NCI-H2171 (cell line): ENCODE data around the gene CLEC2A.
"Not testable (repeated sequence)": the region's sequence is repeated elsewhere in the genome, so short reads cannot be mapped to it uniquely, and the experiment has no call there.

ENCODE experiments used
- DNase-seq: peaks from one replicate; lab custom pipeline; 2025; lab: John Stamatoyannopoulos, UW

CLEC2A gene, protein sequence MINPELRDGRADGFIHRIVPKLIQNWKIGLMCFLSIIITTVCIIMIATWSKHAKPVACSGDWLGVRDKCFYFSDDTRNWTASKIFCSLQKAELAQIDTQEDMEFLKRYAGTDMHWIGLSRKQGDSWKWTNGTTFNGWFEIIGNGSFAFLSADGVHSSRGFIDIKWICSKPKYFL

DNA sequence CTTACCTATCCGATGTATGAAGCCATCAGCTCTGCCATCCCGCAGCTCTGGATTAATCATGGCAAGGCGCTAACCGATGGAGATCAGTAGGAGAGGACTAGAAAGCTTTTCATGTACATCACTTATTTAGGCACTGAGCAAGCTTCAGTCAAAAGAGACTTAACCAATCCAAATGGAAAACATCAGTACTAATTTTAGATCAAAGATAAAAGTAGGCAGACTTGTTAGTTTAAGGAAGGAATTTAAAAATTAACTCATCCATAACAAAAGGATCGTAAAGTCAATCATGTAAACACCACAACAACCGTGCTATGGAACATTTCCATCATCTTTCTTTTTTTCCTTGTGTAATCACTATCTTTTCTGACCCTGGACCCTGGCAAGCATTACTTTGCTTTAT, at the start of gene CLEC2A:
CLEC2A (minus strand) TSS at position 101 of the 400 bp plus-strand sequence; CDS start at position 60, 41 bp downstream.
- DNase-seq, result no peak

DNA sequence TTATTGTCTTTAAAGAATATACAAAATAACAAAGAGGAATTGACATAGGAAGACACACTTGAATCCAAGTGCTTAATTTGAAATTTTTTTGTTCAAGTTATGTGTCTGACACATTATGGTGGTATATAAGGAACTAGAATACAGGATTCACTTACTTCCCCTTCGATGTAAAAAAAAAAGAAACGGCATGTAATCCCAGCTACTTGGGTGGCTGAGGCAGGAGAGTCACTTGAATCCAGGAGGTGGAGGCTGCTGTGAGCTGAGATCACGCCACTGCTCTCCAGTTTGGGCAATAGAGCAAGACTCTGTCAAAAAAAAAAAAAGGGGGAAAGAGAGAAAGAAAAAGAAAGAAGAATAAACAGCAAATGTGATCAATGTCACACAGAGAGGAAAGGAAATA, 48.0 kb upstream of the CLEC2A start:
- no peak for DNase-seq

DNA sequence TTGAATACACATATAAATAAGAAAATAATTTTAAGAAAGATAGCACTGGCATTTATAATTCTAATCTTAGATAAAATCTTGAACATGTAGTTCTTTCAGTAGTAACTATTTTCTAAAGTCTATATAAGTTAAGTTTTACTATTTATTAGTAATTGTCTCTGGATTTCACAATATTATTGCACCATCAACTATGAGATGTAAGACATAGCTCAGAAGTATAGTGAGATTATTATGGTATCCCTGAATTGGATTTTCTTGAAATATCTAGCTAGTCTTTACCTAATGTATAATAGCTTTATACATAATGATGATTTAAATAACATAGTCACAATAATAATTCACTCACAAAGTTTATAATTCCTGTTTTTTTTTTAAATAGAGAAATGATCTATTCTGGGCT, 45.7 kb upstream of the CLEC2A start:
- DNase-seq, result no peak

- DNase-seq, result not testable (repeated sequence)
These were observed 44.5 kb upstream of the CLEC2A start for GRCh38 chr12:9976626-9977025.

- DNase-seq, result no peak
These were observed 43.4 kb upstream of the CLEC2A start for GRCh38 chr12:9975614-9976013.

DNA sequence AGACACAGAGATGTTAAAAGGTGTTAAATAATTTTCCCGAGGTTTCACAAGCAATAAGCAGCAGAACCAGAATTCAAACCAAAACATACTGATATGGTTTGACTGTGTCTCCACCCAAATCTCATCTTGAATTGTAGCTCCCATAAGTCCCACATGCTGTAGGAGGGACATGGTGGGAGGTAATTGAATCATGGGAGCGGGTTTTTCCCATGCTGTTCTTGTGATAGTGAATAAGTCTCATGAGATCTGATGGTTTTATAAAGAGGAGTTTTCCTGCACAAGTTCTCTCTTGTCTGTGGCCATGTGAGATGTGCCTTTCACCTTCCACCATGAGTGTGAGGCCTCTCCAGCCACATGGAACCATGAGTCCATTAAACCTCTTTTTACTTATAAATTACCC, 42.6 kb upstream of the CLEC2A start:
- not testable (repeated sequence) for DNase-seq

DNA sequence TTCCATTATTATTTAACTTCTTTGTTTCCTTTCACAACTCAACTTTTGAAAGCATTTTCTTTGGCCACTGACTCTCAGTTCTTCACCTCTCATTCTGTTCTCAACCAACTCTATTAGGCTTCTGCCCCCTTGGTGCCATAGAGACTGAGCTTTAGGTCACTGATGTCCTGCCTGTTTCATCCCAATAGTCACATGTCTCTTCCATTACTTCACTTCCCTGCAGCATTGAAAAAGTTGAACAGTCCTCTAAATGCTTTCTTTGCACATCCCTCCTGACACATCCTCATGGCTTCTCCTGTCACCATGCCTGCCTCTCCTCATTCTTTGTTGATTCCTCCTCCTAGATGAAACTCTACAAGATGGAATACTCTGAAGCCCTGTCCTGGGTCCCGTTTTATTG, 41.8 kb upstream of the CLEC2A start:
- no peak for DNase-seq

DNA sequence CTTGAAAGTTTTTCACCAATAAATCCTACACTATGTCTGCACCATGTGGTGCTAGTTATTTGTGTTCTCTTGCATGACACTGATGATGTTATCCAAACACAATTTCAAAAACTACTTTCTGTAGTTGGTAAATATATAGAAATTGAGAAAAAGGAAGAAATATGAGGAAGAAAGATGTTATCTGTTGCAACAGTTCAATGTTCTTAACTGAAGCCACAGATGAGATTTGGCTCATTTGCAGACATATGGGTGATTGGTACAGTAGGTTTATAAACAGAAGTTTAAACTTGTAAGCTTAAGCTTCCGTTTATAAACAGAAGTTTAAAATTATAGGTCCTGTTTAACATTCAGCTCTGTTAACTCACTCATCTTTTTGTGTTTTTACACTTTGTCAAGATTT, 39.0 kb upstream of the CLEC2A start, which contains the start of gene CLEC12A:
CLEC12A (plus strand) TSS at position 229 of the 400 bp plus-strand sequence. CDS start 188 bp downstream, outside the sequence.
- DNase-seq, result no peak

DNA sequence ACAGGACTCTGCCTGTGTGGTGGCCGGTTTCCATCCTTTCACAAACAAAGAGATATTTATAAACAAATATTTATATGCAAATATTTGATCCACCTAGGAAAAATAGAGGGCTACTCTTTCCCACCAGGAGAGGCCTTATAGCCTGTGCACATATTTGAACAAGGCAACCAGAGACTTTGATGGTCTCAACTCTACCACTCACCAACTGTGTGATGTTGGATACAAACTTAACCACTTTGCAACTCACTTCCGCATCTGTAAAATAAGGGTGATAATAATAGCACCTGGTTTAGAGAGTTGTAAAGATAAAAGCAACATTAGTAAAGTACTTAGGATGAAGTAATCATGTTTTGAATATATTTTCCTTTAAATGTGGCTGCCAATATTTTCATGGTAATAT, 37.5 kb upstream of the CLEC2A start:
- DNase-seq, result no peak

- no peak for DNase-seq
These were observed 29.7 kb upstream of the CLEC2A start for GRCh38 chr12:9961901-9962300.

DNA sequence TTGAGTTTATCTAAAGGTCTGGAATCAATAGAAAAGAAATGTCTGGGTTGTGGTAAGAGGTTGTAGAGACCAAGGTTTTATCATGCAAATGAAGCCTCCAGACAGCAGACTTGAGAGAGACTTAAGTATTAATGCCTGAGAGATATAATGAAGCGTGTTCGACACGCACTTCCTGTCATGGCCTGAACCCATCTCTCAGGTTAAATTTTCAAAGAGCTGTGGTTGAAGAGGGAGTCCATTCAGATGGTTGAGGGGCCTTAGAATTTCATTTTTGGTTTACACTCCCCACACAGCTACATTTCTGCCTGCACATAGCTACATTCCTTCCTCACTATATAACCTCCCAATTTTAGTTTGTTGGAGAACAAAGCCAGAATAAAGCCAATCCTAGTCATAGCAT, 28.9 kb upstream of the CLEC2A start:
- DNase-seq, result no peak

DNA sequence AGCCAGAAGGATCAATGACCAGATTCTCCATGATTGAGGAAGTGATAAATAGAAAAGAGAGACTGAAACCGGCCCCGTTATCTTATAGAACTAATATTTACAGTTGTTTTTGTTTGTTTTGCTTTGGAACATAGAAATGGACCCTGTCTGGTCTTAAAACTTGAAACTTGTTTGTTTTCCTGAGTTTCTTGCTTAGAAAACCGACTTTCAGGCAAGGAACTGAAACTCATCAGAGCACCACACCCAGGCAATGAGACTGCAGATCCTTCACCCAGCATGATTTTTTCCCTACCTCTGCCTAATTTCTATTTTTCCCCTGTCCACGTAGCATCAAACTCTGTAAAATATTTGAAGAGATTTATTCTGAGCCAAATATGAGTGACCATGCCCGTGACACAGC, 28.4 kb upstream of the CLEC2A start:
- DNase-seq, result no peak

DNA sequence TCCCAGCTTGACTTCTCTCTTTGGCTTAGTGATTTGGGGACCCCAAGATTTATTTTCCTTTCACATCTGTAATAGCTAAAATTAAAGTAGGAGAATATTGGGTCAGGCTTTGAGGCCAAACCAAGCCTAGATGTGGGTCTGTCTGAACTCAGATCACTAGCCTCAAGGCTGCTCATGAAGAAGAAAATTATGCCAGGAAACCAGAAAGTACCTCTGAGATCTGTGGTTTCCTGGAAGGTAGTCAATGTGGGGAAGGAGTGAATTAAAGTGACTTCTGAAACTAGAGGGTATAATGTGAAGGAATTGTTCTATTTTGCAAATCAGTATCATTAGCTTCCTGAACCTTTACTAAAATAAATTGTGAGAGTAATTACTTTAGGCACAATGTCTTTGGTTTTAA, 25.7 kb upstream of the CLEC2A start:
- no peak for DNase-seq

GRCh38 chr12:9952954-9953729, 21.0 kb upstream of the CLEC2A start:
- not testable (repeated sequence) for DNase-seq

DNA sequence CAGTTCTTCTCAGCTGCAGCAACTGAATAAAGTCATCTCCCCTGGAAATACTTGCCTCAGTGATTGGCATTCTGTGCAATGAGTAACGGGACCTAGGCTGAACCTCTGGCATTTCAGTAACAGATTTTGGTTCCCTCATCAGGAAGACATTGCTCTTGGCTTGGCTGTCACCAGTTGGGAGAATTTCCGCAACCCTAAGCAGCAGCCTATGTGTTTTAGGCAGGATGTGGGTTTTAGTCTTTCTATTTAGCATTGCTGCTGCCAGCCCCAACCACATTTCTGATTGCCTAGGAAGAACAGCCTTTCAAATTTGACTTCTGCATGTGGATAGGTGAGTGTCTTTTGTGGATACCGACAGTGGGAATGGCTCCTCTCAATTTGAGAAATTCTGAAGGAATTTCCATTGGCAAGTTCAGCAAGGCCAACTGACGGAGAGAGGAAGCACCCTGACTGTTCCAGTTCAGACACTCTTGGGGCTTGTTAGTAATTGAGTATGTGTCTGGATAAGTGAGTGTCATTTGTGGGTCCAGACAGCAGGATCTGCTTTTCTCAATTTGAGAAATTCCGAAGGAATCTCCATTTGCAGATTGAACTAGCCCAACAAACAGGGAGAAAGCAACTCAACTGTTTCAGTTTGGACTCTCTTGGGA, 19.0 kb upstream of the CLEC2A start:
- DNase-seq, result no peak

DNA sequence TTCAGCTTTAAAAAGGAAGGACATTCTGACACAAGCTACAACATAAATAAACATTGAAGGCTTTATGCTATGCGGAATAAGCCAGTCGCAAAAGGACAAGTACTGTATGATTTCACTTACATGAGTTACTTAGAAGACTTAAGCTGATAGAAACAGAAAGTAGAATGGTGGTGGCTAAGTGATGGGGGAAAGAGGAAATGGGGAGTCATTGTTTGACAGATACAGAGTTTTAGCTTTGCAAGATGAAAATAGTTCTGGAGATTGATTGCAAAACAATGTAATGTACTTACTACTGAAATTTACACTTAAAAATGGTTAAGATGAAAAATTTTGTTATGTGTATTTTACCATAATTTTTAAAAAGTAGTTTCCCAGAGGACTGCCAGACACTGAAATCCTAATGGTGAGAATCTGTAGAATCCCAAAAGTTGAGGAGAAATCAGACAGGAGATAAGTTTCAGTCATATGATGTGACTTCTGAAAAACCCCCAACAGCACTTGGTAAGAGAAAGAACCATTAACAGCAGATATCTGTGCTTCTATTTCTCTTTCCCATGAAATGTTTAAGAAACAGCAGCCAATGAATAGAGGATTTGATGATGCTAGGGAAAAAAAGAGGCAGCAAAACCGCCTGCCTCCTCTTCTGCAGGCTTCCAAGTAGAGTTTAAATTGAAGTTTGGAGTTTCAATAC, 16.6 kb upstream of the CLEC2A start:
- no peak for DNase-seq

GRCh38 chr12:9947674-9948073, 15.5 kb upstream of the CLEC2A start:
- no peak for DNase-seq

DNA sequence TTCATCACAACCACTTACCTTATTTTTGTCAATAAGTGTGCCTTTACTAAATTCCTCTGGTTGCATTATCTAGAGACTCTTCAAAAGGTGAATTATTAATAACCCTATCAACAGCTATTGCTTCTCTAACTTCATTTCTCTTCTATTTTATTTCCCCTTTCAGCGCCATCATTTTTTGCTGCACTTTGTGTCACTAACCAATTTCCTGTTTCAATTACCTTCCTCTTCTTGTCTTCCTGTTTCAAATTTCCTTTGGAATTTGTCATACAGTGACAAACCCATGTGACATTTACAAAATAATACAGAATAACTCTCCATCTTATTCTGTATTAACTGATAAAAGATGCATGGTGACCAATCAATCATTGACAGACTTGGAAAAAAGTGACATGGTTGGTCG, 12.2 kb upstream of the CLEC2A start:
- no peak for DNase-seq

GRCh38 chr12:9943240-9943639, 11.1 kb upstream of the CLEC2A start:
- DNase-seq, result no peak

- DNase-seq, result no peak
These were observed 9.7 kb upstream of the CLEC2A start for GRCh38 chr12:9941838-9942237.

GRCh38 chr12:9940375-9940774, 8.2 kb upstream of the CLEC2A start:
- DNase-seq, result no peak

DNA sequence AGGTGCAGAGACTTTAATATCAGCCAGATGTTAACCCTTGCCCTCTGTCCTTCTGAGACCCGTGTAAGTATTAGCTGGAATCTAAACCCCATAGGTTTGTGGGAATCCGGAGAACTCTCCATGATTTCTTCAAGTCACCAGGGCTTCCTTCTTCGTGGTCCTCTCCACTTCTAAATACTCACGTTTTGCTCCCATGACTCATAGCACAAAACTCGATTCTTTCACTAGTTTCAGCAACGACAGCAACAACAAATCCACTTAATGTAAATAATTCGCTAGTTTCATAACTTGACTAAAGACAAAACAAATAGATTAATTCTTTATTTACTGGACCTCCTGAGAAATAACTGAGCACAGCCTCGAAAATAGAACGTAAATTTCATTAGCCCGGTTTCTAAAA, 4.4 kb upstream of the CLEC2A start:
- no peak for DNase-seq

DNA sequence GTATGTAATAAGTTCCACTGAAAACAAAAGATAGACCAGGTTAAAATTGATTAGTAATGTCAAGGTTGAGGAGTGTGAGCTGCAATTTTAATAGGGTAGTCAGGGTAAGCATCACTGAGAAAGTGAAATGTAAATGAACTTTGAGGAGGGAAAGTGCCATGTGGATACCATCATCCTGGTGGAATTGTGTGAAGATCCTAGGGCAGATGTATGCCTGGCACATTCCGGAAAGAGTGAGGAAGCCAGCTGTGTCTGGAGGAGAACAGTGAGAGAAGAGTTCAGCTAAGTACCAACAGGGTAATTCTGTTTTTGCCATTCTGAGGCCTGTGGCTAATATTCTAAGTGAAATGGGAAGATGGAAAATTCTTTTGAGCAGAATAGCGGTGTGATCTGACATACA, 2.9 kb upstream of the CLEC2A start:
- DNase-seq, result no peak
